Peyer's patch (tissue), 4 donors: Measurements from ENCODE around the gene LRRC38.

Experiments
- POLR2A ChIP-seq, 2 donors: fragments of 450-650 bp; IDR thresholded peaks; one replicate each; pipeline ENCODE4 v1.5.1; 2017; ENCODE audit warnings: antibody characterized with exemption in 2 of 2, mild to moderate bottlenecking in 2 of 2, moderate library complexity in 2 of 2
- TF ChIP-seq, protein P1 (sequence below), 6 experiments: fragments of 450-650 bp in 4 of 6; fragments of 200-600 bp in 2 of 6; sonication (generic) in 1 of 6; IDR thresholded peaks; one replicate each; pipeline ENCODE4 v1.5.1; 2017 to 2019; ENCODE audit warnings: antibody characterized with exemption in 6 of 6, mild to moderate bottlenecking in 3 of 6, moderate library complexity in 1 of 6

DNA sequence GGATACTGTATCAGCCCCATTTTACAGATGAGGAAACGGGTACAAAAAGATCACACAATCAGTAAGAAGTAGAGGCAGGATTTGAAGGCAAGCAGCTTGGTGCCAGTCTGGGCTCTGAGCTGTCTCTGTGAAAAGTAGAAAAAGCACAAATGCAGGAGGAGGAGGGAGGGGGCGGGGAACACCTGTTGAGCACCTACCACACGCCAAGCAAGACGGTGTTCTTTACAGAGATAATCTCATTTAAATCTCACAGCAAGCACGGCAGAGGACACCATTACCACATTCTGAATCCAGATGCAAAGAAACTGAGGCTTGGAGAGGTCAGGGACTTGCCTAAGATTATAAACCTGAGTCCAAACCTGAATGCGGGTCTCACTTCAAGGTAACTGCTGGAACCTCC, 3.3 kb downstream of the LRRC38 start:
- TF ChIP-seq, protein P1, sequence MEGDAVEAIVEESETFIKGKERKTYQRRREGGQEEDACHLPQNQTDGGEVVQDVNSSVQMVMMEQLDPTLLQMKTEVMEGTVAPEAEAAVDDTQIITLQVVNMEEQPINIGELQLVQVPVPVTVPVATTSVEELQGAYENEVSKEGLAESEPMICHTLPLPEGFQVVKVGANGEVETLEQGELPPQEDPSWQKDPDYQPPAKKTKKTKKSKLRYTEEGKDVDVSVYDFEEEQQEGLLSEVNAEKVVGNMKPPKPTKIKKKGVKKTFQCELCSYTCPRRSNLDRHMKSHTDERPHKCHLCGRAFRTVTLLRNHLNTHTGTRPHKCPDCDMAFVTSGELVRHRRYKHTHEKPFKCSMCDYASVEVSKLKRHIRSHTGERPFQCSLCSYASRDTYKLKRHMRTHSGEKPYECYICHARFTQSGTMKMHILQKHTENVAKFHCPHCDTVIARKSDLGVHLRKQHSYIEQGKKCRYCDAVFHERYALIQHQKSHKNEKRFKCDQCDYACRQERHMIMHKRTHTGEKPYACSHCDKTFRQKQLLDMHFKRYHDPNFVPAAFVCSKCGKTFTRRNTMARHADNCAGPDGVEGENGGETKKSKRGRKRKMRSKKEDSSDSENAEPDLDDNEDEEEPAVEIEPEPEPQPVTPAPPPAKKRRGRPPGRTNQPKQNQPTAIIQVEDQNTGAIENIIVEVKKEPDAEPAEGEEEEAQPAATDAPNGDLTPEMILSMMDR (IDR thresholded peaks at IDR 0.05): no peak
- no peak for TF ChIP-seq POLR2A (IDR thresholded peaks at IDR 0.05)
